AG09309 (cell line): ENCODE measurements around the gene NUDT16.
"Not testable (repeated sequence)": the region's sequence is repeated elsewhere in the genome, so short reads cannot be mapped to it uniquely, and the experiment has no call there.

Source experiments
- DNase-seq: peaks from one replicate; pipeline ENCODE4 v3.0.0-alpha.2; 2010; ENCODE audit warnings: low read depth
- H3K4me3 ChIP-seq: 2 replicates; pipeline ENCODE4 v1.5.1; 2011; ENCODE audit warnings: mild to moderate bottlenecking, low read depth, low read length, moderate library complexity; ENCODE audit not compliant: control insufficient read depth
- TF ChIP-seq, protein P1 (sequence below): IDR thresholded peaks from 2 replicates; pipeline ENCODE4 v1.5.1; 2011; ENCODE audit warnings: mild to moderate bottlenecking, low read depth, low read length, inconsistent platforms; ENCODE audit not compliant: insufficient read depth, control insufficient read depth; ENCODE audit errors: missing control alignments

The NUDT16 gene

DNA sequence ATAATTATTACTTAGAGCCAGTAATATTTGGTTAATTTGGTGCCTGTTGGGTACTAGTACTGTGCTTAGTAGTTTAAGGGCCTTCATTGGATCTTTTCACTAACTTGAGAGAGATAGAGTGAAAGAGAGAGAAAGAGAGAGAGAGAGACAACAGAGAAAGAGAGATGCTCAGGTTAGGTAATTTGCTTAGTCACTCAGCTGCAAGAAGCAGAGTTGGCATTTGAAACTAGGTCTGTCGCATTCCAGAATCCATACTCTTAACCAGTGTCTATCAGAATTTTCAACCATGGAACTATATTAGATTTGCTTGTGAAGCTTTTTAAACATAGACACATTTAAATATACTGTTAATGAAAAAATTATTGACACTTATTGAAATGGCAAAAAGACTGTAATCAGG is 31.1 kb upstream of the NUDT16 start:
- no peak for DNase-seq
- H3K4me3 ChIP-seq = no peak overlapping the region
- TF ChIP-seq, protein P1, sequence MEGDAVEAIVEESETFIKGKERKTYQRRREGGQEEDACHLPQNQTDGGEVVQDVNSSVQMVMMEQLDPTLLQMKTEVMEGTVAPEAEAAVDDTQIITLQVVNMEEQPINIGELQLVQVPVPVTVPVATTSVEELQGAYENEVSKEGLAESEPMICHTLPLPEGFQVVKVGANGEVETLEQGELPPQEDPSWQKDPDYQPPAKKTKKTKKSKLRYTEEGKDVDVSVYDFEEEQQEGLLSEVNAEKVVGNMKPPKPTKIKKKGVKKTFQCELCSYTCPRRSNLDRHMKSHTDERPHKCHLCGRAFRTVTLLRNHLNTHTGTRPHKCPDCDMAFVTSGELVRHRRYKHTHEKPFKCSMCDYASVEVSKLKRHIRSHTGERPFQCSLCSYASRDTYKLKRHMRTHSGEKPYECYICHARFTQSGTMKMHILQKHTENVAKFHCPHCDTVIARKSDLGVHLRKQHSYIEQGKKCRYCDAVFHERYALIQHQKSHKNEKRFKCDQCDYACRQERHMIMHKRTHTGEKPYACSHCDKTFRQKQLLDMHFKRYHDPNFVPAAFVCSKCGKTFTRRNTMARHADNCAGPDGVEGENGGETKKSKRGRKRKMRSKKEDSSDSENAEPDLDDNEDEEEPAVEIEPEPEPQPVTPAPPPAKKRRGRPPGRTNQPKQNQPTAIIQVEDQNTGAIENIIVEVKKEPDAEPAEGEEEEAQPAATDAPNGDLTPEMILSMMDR = no peak

DNA sequence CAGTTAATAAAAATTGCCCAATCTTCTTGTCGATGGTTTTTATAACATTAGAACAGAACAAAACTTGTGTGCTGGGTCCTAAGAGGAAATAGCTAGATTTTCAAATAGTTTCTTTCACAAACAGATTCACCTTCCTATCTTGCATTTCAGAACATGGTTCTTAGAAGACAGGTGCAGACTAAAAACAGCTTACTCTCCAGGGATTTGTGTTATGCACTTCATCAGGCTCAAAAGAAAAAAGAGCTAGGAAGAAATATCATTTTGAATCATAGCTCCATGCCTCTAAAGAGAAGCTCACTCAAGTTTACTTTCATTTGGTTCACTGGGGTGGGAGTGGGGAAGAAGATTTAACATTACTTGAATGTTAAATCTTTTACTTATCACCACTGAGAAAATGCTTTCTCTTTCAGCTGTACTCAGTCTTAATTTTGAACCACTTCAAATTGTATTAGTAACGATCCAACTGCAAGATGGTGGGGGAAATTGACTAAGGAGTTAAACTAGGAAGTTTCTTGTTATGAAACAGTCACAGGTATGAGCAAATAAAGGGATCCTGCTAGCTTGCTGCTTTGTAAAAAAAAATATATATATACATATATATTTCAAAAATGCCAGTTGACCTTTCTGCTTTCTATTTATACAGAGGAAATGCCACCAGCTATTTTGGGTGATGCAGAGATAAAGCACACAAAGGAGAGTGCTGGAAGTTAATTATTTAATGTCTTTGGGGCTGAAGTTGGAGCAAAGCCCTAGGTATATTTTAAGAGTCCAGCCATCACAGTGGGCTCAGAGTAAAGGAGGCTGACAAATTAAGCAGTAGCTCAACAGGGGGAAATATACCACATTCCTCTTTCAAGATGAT is 28.3 kb upstream of the NUDT16 start:
- TF ChIP-seq, protein P1 = no peak
- H3K4me3 ChIP-seq = no peak overlapping the region
- no peak for DNase-seq

GRCh38 chr3:131353986-131354385 is 27.6 kb upstream of the NUDT16 start:
- H3K4me3 ChIP-seq = no peak overlapping the region
- no peak for DNase-seq

DNA sequence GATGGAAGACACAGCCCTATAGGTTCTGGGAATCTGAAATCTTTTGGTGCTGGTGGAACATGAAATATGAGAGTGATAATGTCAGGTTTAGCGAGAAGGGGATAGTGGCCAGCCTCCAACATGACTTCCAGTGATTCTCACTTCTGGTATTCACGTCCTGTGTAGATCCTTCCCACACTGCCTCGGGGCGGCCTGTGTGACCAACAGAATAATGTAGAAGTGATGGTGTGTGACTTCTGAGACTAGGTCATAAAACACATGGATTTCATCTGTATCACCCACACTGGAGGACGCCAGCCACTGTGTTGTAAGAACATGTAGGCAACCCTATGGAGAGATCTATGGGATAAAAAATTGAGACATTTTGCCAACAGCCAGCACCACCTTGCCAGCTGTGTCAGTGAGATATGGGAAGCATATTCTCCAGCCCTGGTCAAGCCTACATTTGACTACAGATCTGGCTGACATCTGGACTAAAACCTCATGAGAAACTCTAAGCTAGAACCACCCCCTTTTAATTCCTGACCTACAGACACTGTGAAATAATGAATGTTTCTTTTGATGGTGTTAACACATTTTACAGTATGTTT is 25.5 kb upstream of the NUDT16 start:
- TF ChIP-seq, protein P1 = no peak
- peak; percentile 20 for DNase-seq

More at GRCh38 chr3:131353986-131354385, 27.6 kb upstream of the NUDT16 start:
- TF ChIP-seq, protein P1 = no peak

DNA sequence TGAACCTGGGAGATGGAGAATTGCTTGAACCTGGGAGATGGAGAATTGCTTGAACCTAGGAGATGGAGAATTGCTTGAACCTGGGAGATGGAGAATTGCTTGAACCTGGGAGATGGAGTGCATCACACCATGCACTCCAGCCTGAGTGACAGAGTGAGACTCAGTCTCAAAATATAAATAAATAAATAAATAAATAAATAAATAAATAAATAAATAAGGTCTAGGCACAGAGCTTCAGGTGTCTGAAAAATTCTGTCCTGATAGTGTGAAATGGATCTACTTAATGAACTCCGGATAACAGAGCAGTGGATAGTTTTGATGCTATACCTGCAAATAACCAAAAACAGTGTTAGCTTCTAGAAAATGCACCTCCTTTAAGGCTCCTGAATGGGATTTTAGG is 24.3 kb upstream of the NUDT16 start:
- TF ChIP-seq, protein P1 = no peak
- DNase-seq = no peak
- H3K4me3 ChIP-seq = no peak overlapping the region

More for the DNA sequence above, 25.5 kb upstream of the NUDT16 start:
- no peak overlapping the region for H3K4me3 ChIP-seq

GRCh38 chr3:131360191-131360755 is 21.3 kb upstream of the NUDT16 start:
- H3K4me3 ChIP-seq = no peak overlapping the region
- TF ChIP-seq, protein P1 = no peak
- DNase-seq = no peak

GRCh38 chr3:131361066-131361463 is 20.5 kb upstream of the NUDT16 start:
- DNase-seq, H3K4me3 ChIP-seq: not testable (repeated sequence)
